ENCODE results near the gene HPCA. TPM values are rescaled to one million over a fixed set of nuclear protein-coding genes. Genes with fewer than 3 reads are reported as not detected.
A peak's percentile ranks its signal among the peaks of the same experiment; 100 is the strongest.

Gene HPCA
- total RNA-seq, 4 donors from 2014 or later: 0.64 to 0.96 TPM; not detected in 2

- Histone ChIP-seq H3K27ac (no peak overlapping the region), H3K4me1 (peaks cover 5 to 29% (median 15%) of the 10 kb centered on the region in 4 donors), H3K4me3 (peak overlapping the region in 2 of 4 donors; percentile 26 to 51), H3K27me3 (peaks cover 34% of the 10 kb centered on the region), H3K9me3 (no peaks in the 10 kb centered on the region), H3K36me3 (no peaks in the 10 kb centered on the region)
- TF ChIP-seq POLR2A (IDR thresholded peaks at IDR 0.05) (no peak), EP300 (IDR thresholded peaks at IDR 0.05; ENCODE audit: low read depth) (no peak), CTCF (IDR thresholded peaks at IDR 0.05) (no peak), POLR2AphosphoS5 (IDR thresholded peaks at IDR 0.05) (no peak)
- WGBS, 2 donors (ENCODE audit: low coverage in 1 of 2): 67% methylated on average over 16 of the region's 16 CpGs; no CpG with 5 or more reads in 1 of the 2 donors
- in situ Hi-C loops (cut with MboI; ENCODE audit: low pct_ligation_motif_present in 1 of 4, low pct_unique_long_range_greater_than_20kb in 1 of 4, low sequenced_read_pairs in 3 of 4): loop anchor here in 1 of 4 donors (10.0 kb wide), 1 partner anchor 165 kb away; the partner anchor contains the start of gene SYNC
- intact Hi-C loops (cut with DNase I; ENCODE audit: low total_unique reads): no loop called here
- no peak for DNase-seq
These were observed 16.2 kb upstream of the HPCA start for GRCh38 chr1:32869923-32870614.

- intact Hi-C loops (cut with DNase I; ENCODE audit: low total_unique reads) (no loop called here), in situ Hi-C loops (cut with MboI; ENCODE audit: low pct_ligation_motif_present in 1 of 4, low pct_unique_long_range_greater_than_20kb in 1 of 4, low sequenced_read_pairs in 3 of 4) (no loop called here)
- no peak for TF ChIP-seq POLR2AphosphoS5 (IDR thresholded peaks at IDR 0.05)
- TF ChIP-seq EP300 (IDR thresholded peaks at IDR 0.05; ENCODE audit: low read depth): no peak
- peaks cover 5 to 25% (median 15%) of the 10 kb centered on the region in 4 donors for H3K4me1 ChIP-seq
- peaks cover 34% of the 10 kb centered on the region for H3K27me3 ChIP-seq
- H3K9me3 ChIP-seq: no peaks in the 10 kb centered on the region
- H3K36me3 ChIP-seq: no peaks in the 10 kb centered on the region
- 4% methylated on average over 41 of the region's 99 CpGs; no CpG with 5 or more reads in 1 of the 2 donors for WGBS, 2 donors (ENCODE audit: low coverage in 1 of 2)
- DNase-seq: no peak
- peak within 1 kb of the TSS in 3 of 4 donors; percentile 33 to 56 (median 37) for H3K4me3 ChIP-seq
- H3K27ac ChIP-seq: no peak within 1 kb of the TSS
These were observed 15.5 kb upstream of the HPCA start, which contains the start of gene FNDC5 for GRCh38 chr1:32870615-32871363. Gene FNDC5, minus strand, starts transcription at chr1:32870912.

- in situ Hi-C loops (cut with MboI; ENCODE audit: low pct_ligation_motif_present in 1 of 4, low pct_unique_long_range_greater_than_20kb in 1 of 4, low sequenced_read_pairs in 3 of 4): no loop called here
- intact Hi-C loops (cut with DNase I; ENCODE audit: low total_unique reads): no loop called here
- H3K27me3 ChIP-seq: peaks cover 34% of the 10 kb centered on the region
- no peak for DNase-seq
- peak overlapping the region in 3 of 4 donors; percentile 33 to 56 (median 37) for H3K4me3 ChIP-seq
- no peaks in the 10 kb centered on the region for H3K36me3 ChIP-seq
- WGBS, 2 donors (ENCODE audit: low coverage in 1 of 2): 47% methylated on average over 12 of the region's 13 CpGs; no CpG with 5 or more reads in 1 of the 2 donors
- H3K9me3 ChIP-seq: no peaks in the 10 kb centered on the region
- no peak for TF ChIP-seq EP300 (IDR thresholded peaks at IDR 0.05; ENCODE audit: low read depth)
- no peak for TF ChIP-seq POLR2AphosphoS5 (IDR thresholded peaks at IDR 0.05)
- no peak for TF ChIP-seq POLR2A (IDR thresholded peaks at IDR 0.05)
- no peak for TF ChIP-seq CTCF (IDR thresholded peaks at IDR 0.05)
- H3K4me1 ChIP-seq: peaks cover 5 to 28% (median 15%) of the 10 kb centered on the region in 4 donors
- H3K27ac ChIP-seq: no peak overlapping the region
These were observed 14.7 kb upstream of the HPCA start for GRCh38 chr1:32871364-32872191.

GRCh38 chr1:32872192-32872460, 14.2 kb upstream of the HPCA start:
- Histone ChIP-seq H3K36me3 (no peaks in the 10 kb centered on the region), H3K4me1 (peaks cover 5 to 28% (median 15%) of the 10 kb centered on the region in 4 donors), H3K9me3 (no peaks in the 10 kb centered on the region), H3K27ac (no peak overlapping the region), H3K4me3 (no peak overlapping the region), H3K27me3 (peaks cover 34% of the 10 kb centered on the region)
- 39 to 53% methylated on average over 4 to 7 of the region's 7 CpGs for WGBS, 2 donors (ENCODE audit: low coverage in 1 of 2)
- intact Hi-C loops (cut with DNase I; ENCODE audit: low total_unique reads): no loop called here
- in situ Hi-C loops (cut with MboI; ENCODE audit: low pct_ligation_motif_present in 1 of 4, low pct_unique_long_range_greater_than_20kb in 1 of 4, low sequenced_read_pairs in 3 of 4): no loop called here
- DNase-seq: no peak
- TF ChIP-seq EP300 (IDR thresholded peaks at IDR 0.05; ENCODE audit: low read depth): no peak
- no peak for TF ChIP-seq CTCF (IDR thresholded peaks at IDR 0.05)
- TF ChIP-seq POLR2A (IDR thresholded peaks at IDR 0.05): no peak
- TF ChIP-seq POLR2AphosphoS5 (IDR thresholded peaks at IDR 0.05): no peak
